Astrocyte (in vitro differentiated cells and primary cell): ENCODE measurements around the gene NAALADL2. TPM values are rescaled to one million over a fixed set of nuclear protein-coding genes. Genes with fewer than 3 reads are reported as not detected.

ENCODE experiments used
- DNase-seq: peaks from one replicate; pipeline ENCODE4 v3.0.0-alpha.2; 2010; ENCODE audit warnings: low read depth
- FAIRE-seq: peaks from 2 replicates; lab custom pipeline; 2011; peaks lifted over from hg19 to GRCh38; lab: Jason Lieb, UNC
- H2AFZ ChIP-seq: 2 replicates; pipeline ENCODE4 v1.6.0; 2012; ENCODE audit warnings: low read depth, low read length, inconsistent platforms
- H3K27ac ChIP-seq: 2 replicates; pipeline ENCODE4 v1.5.1; 2011; ENCODE audit warnings: low read depth, low read length, inconsistent platforms
- H3K27me3 ChIP-seq: 2 replicates; pipeline ENCODE4 v1.6.0; 2011; ENCODE audit warnings: low read length, inconsistent platforms; ENCODE audit not compliant: insufficient read depth
- H3K36me3 ChIP-seq: 2 replicates; pipeline ENCODE4 v1.5.1; 2011; ENCODE audit warnings: low read length, inconsistent platforms; ENCODE audit not compliant: insufficient read depth
- H3K4me1 ChIP-seq: 2 replicates; pipeline ENCODE4 v1.5.1; 2011; ENCODE audit warnings: low read length, inconsistent platforms; ENCODE audit not compliant: insufficient read depth
- H3K4me2 ChIP-seq: 2 replicates; pipeline ENCODE4 v1.6.0; 2012; ENCODE audit warnings: low read length, inconsistent platforms
- H3K4me3 ChIP-seq: 2 replicates; pipeline ENCODE4 v1.5.1; 2011; ENCODE audit warnings: low read depth, mild to moderate bottlenecking, low read length, inconsistent platforms; ENCODE audit not compliant: insufficient read depth
- H3K79me2 ChIP-seq: 2 replicates; pipeline ENCODE4 v1.6.0; 2012; ENCODE audit warnings: mild to moderate bottlenecking, low read length, inconsistent platforms; ENCODE audit not compliant: insufficient read depth
- H3K9ac ChIP-seq: 2 replicates; pipeline ENCODE4 v1.6.0; 2012; ENCODE audit warnings: mild to moderate bottlenecking, low read length, inconsistent platforms
- H3K9me3 ChIP-seq: 2 replicates; pipeline ENCODE4 v1.5.1; 2012; ENCODE audit warnings: low read depth, mild to moderate bottlenecking, low read length, inconsistent platforms; ENCODE audit not compliant: insufficient read depth
- H4K20me1 ChIP-seq: 2 replicates; pipeline ENCODE4 v1.6.0; 2012; ENCODE audit warnings: low read length, inconsistent platforms; ENCODE audit not compliant: insufficient read depth
- H3K27ac Mint-ChIP-seq: one replicate; pipeline ENCODE4 v1.8.0; 2021; ENCODE audit warnings: mild to moderate bottlenecking, mixed read lengths; ENCODE audit not compliant: unreplicated experiment
- H3K27me3 Mint-ChIP-seq: one replicate; pipeline ENCODE4 v1.8.0; 2021; ENCODE audit warnings: low read depth, mixed read lengths; ENCODE audit not compliant: unreplicated experiment
- H3K36me3 Mint-ChIP-seq: one replicate; pipeline ENCODE4 v1.8.0; 2021; ENCODE audit warnings: low read depth, mixed read lengths; ENCODE audit not compliant: unreplicated experiment
- H3K4me1 Mint-ChIP-seq: one replicate; pipeline ENCODE4 v1.8.0; 2021; ENCODE audit warnings: low read depth, mixed read lengths; ENCODE audit not compliant: unreplicated experiment
- H3K4me3 Mint-ChIP-seq: one replicate; pipeline ENCODE4 v1.8.0; 2021; ENCODE audit warnings: mild to moderate bottlenecking, moderate library complexity, mixed read lengths; ENCODE audit not compliant: unreplicated experiment
- H3K9me3 Mint-ChIP-seq: one replicate; pipeline ENCODE4 v1.8.0; 2021; ENCODE audit warnings: mild to moderate bottlenecking, mixed read lengths; ENCODE audit not compliant: unreplicated experiment
- CTCF ChIP-seq: IDR thresholded peaks from 2 replicates; pipeline ENCODE4 v1.5.1; 2011; ENCODE audit warnings: low read depth, mild to moderate bottlenecking, inconsistent platforms, low read length, moderate library complexity; ENCODE audit not compliant: insufficient read depth
- EZH2 ChIP-seq: IDR thresholded peaks from 2 replicates; pipeline ENCODE4 v1.6.1; 2012; ENCODE audit warnings: mild to moderate bottlenecking, low read length, inconsistent platforms; ENCODE audit not compliant: insufficient read depth
- total RNA-seq: library from RNA; stranded (reverse); gene quantifications from 2 replicates; pipeline ENCODE4 v1.2.1, GENCODE V29; 2021

The NAALADL2 gene
- total RNA-seq, 1 donor from 2014 or later, result 2.7 TPM

- no peak overlapping the region for H3K9ac ChIP-seq
- Mint-ChIP-seq H3K4me1 (no peaks in the 10 kb centered on the region), H3K9me3 (no peaks in the 10 kb centered on the region), H3K27ac (no peak overlapping the region), H3K27me3 (no peaks in the 10 kb centered on the region), H3K36me3 (no peaks in the 10 kb centered on the region), H3K4me3 (no peak overlapping the region)
- no peaks in the 10 kb centered on the region for H3K4me1 ChIP-seq
- TF ChIP-seq EZH2 (no peak), CTCF (no peak)
- no peaks in the 10 kb centered on the region for H3K9me3 ChIP-seq
- no peak overlapping the region for H3K27ac ChIP-seq
- H3K36me3 ChIP-seq, result no peaks in the 10 kb centered on the region
- DNase-seq, result no peak
- H3K4me2 ChIP-seq, result no peak overlapping the region
- FAIRE-seq, result no peak
- no peak overlapping the region for H2AFZ ChIP-seq
- no peaks in the 10 kb centered on the region for H3K27me3 ChIP-seq
- H3K79me2 ChIP-seq, result no peaks in the 10 kb centered on the region
- H3K4me3 ChIP-seq, result no peak overlapping the region
- no peaks in the 10 kb centered on the region for H4K20me1 ChIP-seq
Observed at GRCh38 chr3:175233957-175234940, 375.1 kb downstream of the NAALADL2 start.

GRCh38 chr3:175238801-175239200, 379.7 kb downstream of the NAALADL2 start:
- Histone ChIP-seq H3K4me2 (no peak overlapping the region), H2AFZ (no peak overlapping the region), H3K27me3 (no peaks in the 10 kb centered on the region), H3K36me3 (no peaks in the 10 kb centered on the region), H3K4me1 (no peaks in the 10 kb centered on the region), H3K9ac (no peak overlapping the region), H3K9me3 (no peaks in the 10 kb centered on the region), H4K20me1 (no peaks in the 10 kb centered on the region), H3K27ac (no peak overlapping the region), H3K4me3 (no peak overlapping the region), H3K79me2 (no peaks in the 10 kb centered on the region)
- no peaks in the 10 kb centered on the region for H3K4me1 Mint-ChIP-seq
- no peak overlapping the region for H3K4me3 Mint-ChIP-seq
- no peaks in the 10 kb centered on the region for H3K36me3 Mint-ChIP-seq
- H3K27ac Mint-ChIP-seq, result no peak overlapping the region
- FAIRE-seq, result no peak
- H3K9me3 Mint-ChIP-seq, result no peaks in the 10 kb centered on the region
- DNase-seq, result peak; percentile 4
- H3K27me3 Mint-ChIP-seq, result no peaks in the 10 kb centered on the region
- TF ChIP-seq CTCF (no peak), EZH2 (no peak)

- H2AFZ ChIP-seq, result no peak overlapping the region
- no peaks in the 10 kb centered on the region for H3K36me3 ChIP-seq
- no peaks in the 10 kb centered on the region for H3K9me3 ChIP-seq
- no peaks in the 10 kb centered on the region for H3K27me3 ChIP-seq
- Mint-ChIP-seq H3K36me3 (no peaks in the 10 kb centered on the region), H3K4me1 (no peaks in the 10 kb centered on the region), H3K9me3 (no peaks in the 10 kb centered on the region), H3K27ac (no peak overlapping the region), H3K4me3 (no peak overlapping the region), H3K27me3 (no peaks in the 10 kb centered on the region)
- no peak for TF ChIP-seq EZH2
- no peak for TF ChIP-seq CTCF
- no peaks in the 10 kb centered on the region for H4K20me1 ChIP-seq
- H3K79me2 ChIP-seq, result no peaks in the 10 kb centered on the region
- DNase-seq (no peak), FAIRE-seq (no peak)
- no peak overlapping the region for H3K4me2 ChIP-seq
- H3K27ac ChIP-seq, result no peak overlapping the region
- no peaks in the 10 kb centered on the region for H3K4me1 ChIP-seq
- no peak overlapping the region for H3K9ac ChIP-seq
- H3K4me3 ChIP-seq, result no peak overlapping the region
Observed at GRCh38 chr3:175240921-175241320, 381.8 kb downstream of the NAALADL2 start.
